ENCODE results near the gene BRIX1.
A peak's percentile ranks its signal among the peaks of the same experiment; 100 is the strongest.

BRIX1 gene

GRCh38 chr5:34899066-34899465 lies 16.4 kb upstream of the BRIX1 start:
- TF ChIP-seq MAX (IDR thresholded peaks at IDR 0.05; ENCODE audit: low read depth, low read length) (no peak), MYC (IDR thresholded peaks at IDR 0.05; ENCODE audit: low read depth, low read length) (no peak), POLR2A (IDR thresholded peaks at IDR 0.05; ENCODE audit: extremely low read depth, insufficient read length) (no peak)
- TF ChIP-seq, protein P1, sequence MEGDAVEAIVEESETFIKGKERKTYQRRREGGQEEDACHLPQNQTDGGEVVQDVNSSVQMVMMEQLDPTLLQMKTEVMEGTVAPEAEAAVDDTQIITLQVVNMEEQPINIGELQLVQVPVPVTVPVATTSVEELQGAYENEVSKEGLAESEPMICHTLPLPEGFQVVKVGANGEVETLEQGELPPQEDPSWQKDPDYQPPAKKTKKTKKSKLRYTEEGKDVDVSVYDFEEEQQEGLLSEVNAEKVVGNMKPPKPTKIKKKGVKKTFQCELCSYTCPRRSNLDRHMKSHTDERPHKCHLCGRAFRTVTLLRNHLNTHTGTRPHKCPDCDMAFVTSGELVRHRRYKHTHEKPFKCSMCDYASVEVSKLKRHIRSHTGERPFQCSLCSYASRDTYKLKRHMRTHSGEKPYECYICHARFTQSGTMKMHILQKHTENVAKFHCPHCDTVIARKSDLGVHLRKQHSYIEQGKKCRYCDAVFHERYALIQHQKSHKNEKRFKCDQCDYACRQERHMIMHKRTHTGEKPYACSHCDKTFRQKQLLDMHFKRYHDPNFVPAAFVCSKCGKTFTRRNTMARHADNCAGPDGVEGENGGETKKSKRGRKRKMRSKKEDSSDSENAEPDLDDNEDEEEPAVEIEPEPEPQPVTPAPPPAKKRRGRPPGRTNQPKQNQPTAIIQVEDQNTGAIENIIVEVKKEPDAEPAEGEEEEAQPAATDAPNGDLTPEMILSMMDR (IDR thresholded peaks at IDR 0.05; ENCODE audit: low read depth, low read length) = no peak
- no peak overlapping the region for H3K4me3 ChIP-seq (ENCODE audit: low read depth, low read length)
- no peak for DNase-seq (ENCODE audit: low read depth)

DNA sequence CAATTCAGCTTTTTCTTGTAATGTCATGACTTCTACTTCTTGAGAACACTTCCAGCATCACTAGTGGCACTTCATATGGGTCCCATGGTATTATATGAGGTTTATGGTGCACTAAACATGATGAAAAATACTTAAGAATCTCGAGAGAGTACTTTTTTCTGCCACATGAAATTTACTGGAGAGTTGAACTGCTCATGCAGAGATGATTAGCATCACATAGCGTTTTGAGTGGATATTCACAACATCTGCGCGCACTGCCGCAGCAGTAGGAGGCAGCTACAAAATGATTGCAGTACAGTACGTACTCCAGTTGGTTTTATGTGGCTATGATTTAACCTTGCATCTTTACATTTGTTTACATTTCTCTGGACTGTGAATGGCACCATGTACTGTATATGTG lies 14.9 kb upstream of the BRIX1 start:
- H3K4me3 ChIP-seq (ENCODE audit: low read depth, low read length) = no peak overlapping the region
- DNase-seq (ENCODE audit: low read depth) = no peak
- TF ChIP-seq POLR2A (IDR thresholded peaks at IDR 0.05; ENCODE audit: extremely low read depth, insufficient read length) (no peak), MAX (IDR thresholded peaks at IDR 0.05; ENCODE audit: low read depth, low read length) (no peak), MYC (IDR thresholded peaks at IDR 0.05; ENCODE audit: low read depth, low read length) (no peak)
- TF ChIP-seq, protein P1 (IDR thresholded peaks at IDR 0.05; ENCODE audit: low read depth, low read length) = no peak

GRCh38 chr5:34903260-34903659 lies 12.3 kb upstream of the BRIX1 start:
- H3K4me3 ChIP-seq (ENCODE audit: low read depth, low read length) = no peak overlapping the region
- no peak for TF ChIP-seq MAX (IDR thresholded peaks at IDR 0.05; ENCODE audit: low read depth, low read length)
- TF ChIP-seq, protein P1 (IDR thresholded peaks at IDR 0.05; ENCODE audit: low read depth, low read length) = no peak
- TF ChIP-seq POLR2A (IDR thresholded peaks at IDR 0.05; ENCODE audit: extremely low read depth, insufficient read length) = no peak
- no peak for TF ChIP-seq MYC (IDR thresholded peaks at IDR 0.05; ENCODE audit: low read depth, low read length)
- no peak for DNase-seq (ENCODE audit: low read depth)

GRCh38 chr5:34905564-34905963 lies 9.9 kb upstream of the BRIX1 start:
- TF ChIP-seq, protein P1 (IDR thresholded peaks at IDR 0.05; ENCODE audit: low read depth, low read length) = peak; percentile 37
- no peak for TF ChIP-seq MYC (IDR thresholded peaks at IDR 0.05; ENCODE audit: low read depth, low read length)

DNA sequence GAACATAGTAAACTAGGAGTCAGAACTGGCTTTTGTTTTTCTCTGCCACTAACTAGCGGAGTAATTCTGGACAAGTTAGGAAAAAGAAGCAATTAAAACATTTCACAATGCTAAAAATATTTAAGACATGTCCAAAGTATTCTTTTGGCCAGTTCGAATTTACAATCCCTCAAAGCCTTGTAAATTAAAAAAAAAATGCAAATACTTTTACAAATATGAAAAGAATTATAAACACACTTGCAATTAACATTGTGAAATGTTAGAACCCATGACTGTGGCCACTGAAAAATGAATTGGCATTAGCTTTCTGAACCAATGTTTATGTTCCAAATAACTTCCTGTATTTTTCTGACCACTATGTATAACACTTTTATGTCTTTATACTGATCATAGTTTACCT lies 2.4 kb upstream of the BRIX1 start:
- no peak for DNase-seq (ENCODE audit: low read depth)
- TF ChIP-seq POLR2A (IDR thresholded peaks at IDR 0.05; ENCODE audit: extremely low read depth, insufficient read length) (no peak), MYC (IDR thresholded peaks at IDR 0.05; ENCODE audit: low read depth, low read length) (no peak), MAX (IDR thresholded peaks at IDR 0.05; ENCODE audit: low read depth, low read length) (no peak)
- TF ChIP-seq, protein P1 (IDR thresholded peaks at IDR 0.05; ENCODE audit: low read depth, low read length) = no peak
- peak overlapping the region; percentile 99 for H3K4me3 ChIP-seq (ENCODE audit: low read depth, low read length)

More at GRCh38 chr5:34905564-34905963, 9.9 kb upstream of the BRIX1 start:
- no peak for DNase-seq (ENCODE audit: low read depth)
- H3K4me3 ChIP-seq (ENCODE audit: low read depth, low read length) = no peak overlapping the region

DNA sequence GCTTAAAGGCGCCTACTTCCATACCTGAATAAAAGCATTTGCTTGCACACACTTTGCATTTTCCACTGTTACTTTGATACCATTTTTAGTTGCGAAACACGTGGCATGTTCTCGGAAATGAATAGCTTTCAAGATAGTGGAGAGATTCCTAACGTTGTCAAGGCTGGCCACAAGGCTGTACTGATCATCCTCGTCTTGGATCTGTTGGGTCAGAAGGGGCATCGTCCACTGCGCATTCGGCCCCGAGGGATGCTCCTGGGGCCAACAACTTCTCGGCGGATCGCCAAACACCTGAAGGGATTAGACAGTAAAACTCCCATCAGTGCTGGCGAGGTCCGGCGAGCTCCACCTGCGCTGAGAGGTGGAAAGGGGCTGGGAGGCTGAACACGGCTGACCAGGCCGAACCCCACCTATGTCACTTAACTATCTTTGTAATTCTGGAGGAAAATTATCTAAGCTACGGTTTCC lies 806 bp upstream of the BRIX1 start:
- peak overlapping the region; percentile 99 for H3K4me3 ChIP-seq (ENCODE audit: low read depth, low read length)
- DNase-seq (ENCODE audit: low read depth) = peak; percentile 53
- peak; percentile 93 for TF ChIP-seq MAX (IDR thresholded peaks at IDR 0.05; ENCODE audit: low read depth, low read length)
- TF ChIP-seq MYC (IDR thresholded peaks at IDR 0.05; ENCODE audit: low read depth, low read length) = peak; percentile 58; the same call in 1 of the 2 replicates
- TF ChIP-seq, protein P1 (IDR thresholded peaks at IDR 0.05; ENCODE audit: low read depth, low read length) = no peak
- TF ChIP-seq POLR2A (IDR thresholded peaks at IDR 0.05; ENCODE audit: extremely low read depth, insufficient read length) = no peak
